HepG2 (cell line): ENCODE data around the gene SPON2. TPM values are rescaled to one million over a fixed set of nuclear protein-coding genes. Genes with fewer than 3 reads are reported as not detected.

Source experiments
- HMGA1 ChIP-seq: sonication (generic); formaldehyde crosslinking; conservative IDR thresholded peaks from 2 replicates; pipeline ENCODE4 v1.4.0; 2020; ENCODE audit warnings: missing genetic modification reagents
- JARID2 ChIP-seq: sonication (generic); formaldehyde crosslinking; IDR thresholded peaks from 2 replicates; pipeline ENCODE4 v1.8.1; 2023; ENCODE audit warnings: missing genetic modification reagents, inconsistent platforms; ENCODE audit not compliant: insufficient replicate concordance
- LCORL ChIP-seq, 2 experiments: fragments of 450-650 bp in 1 of 2; sonication (generic) in 1 of 2; formaldehyde crosslinking in 1 of 2; IDR thresholded peaks; 2 replicates each; pipeline versions ENCODE4 v1.5.0 to v1.6.1; 2017 to 2020; ENCODE audit warnings: antibody characterized with exemption in 1 of 2, missing genetic modification reagents in 1 of 2
- SMYD3 ChIP-seq: sonication (generic); formaldehyde crosslinking; IDR thresholded peaks from 2 replicates; pipeline ENCODE4 v1.8.1; 2023; ENCODE audit warnings: mild to moderate bottlenecking, missing genetic modification reagents
- SP1 ChIP-seq, 2 experiments: fragments of 450-650 bp in 1 of 2; sonication (generic) in 1 of 2; formaldehyde crosslinking in 1 of 2; IDR thresholded peaks; 2 replicates each; pipeline versions ENCODE4 v1.4.0 to v1.6.1; 2016 to 2020; ENCODE audit warnings: missing genetic modification reagents in 1 of 2
- U2AF2 ChIP-seq: fragments of 200-400 bp; formaldehyde crosslinking; IDR thresholded peaks from 2 replicates; pipeline ENCODE4 v1.6.1; 2017; ENCODE audit warnings: low read depth, mild to moderate bottlenecking, low read length
- ZNF318 ChIP-seq: sonication (generic); formaldehyde crosslinking; IDR thresholded peaks from 2 replicates; pipeline ENCODE4 v1.4.0; 2020; ENCODE audit warnings: mild to moderate bottlenecking, missing genetic modification reagents
- ZNF703 ChIP-seq: sonication (generic); formaldehyde crosslinking; IDR thresholded peaks from 2 replicates; pipeline ENCODE4 v1.5.1; 2020; ENCODE audit warnings: missing genetic modification reagents, mild to moderate bottlenecking, moderate library complexity, borderline replicate concordance
- ZNF816 ChIP-seq: sonication (generic); formaldehyde crosslinking; IDR thresholded peaks from 2 replicates; pipeline ENCODE4 v1.8.0; 2022; ENCODE audit warnings: missing genetic modification reagents, mild to moderate bottlenecking, borderline replicate concordance
- polyA plus RNA-seq, 8 experiments: library from polyadenylated mRNA; depleted of rRNA in 3 of 8; stranded (reverse) in 7 of 8; unstranded in 1 of 8; fragments of >200 nt; fragmentation: Illumina TruSeq in 4 of 8; extraction: Trizol in 4 of 8; gene quantifications; 2 replicates each; pipeline versions ENCODE4 v1.2.1 to v1.2.3, GENCODE V29; 2011 to 2016; ENCODE audit warnings: low read depth in 4 of 8, missing spikeins in 1 of 8, mixed read lengths in 1 of 8; ENCODE audit not compliant: insufficient read depth in 1 of 8
- total RNA-seq, 5 experiments: library from RNA; depleted of rRNA; stranded (reverse); fragments of >200 nt; fragmentation: Illumina TruSeq; extraction: Trizol; gene quantifications; 2 replicates each; pipeline ENCODE4 v1.2.3, GENCODE V29; 2016; ENCODE audit warnings: low read depth in 1 of 5
- TF ChIP-seq, protein P1 (sequence below): sonication (generic); formaldehyde crosslinking; IDR thresholded peaks from 2 replicates; pipeline ENCODE4 v1.9.0; 2022; ENCODE audit warnings: missing genetic modification reagents, mild to moderate bottlenecking, borderline replicate concordance
- TF ChIP-seq, protein P2 (sequence below): sonication (generic); formaldehyde crosslinking; IDR thresholded peaks from 2 replicates; pipeline ENCODE4 v1.8.1; 2022; ENCODE audit warnings: low read depth, mild to moderate bottlenecking, missing genetic modification reagents
- TF ChIP-seq, protein P3 (sequence below): sonication (generic); formaldehyde crosslinking; IDR thresholded peaks from 2 replicates; pipeline ENCODE4 v1.8.0; 2022; ENCODE audit warnings: mild to moderate bottlenecking, missing genetic modification reagents; ENCODE audit not compliant: insufficient replicate concordance

The SPON2 gene
- total and polyA plus RNA-seq, 2 of the 13 experiments (the other 11 are each of a cell fraction or from before 2014, with no cell fraction given), result 17.4 to 55.2 TPM

- TF ChIP-seq, protein P1, sequence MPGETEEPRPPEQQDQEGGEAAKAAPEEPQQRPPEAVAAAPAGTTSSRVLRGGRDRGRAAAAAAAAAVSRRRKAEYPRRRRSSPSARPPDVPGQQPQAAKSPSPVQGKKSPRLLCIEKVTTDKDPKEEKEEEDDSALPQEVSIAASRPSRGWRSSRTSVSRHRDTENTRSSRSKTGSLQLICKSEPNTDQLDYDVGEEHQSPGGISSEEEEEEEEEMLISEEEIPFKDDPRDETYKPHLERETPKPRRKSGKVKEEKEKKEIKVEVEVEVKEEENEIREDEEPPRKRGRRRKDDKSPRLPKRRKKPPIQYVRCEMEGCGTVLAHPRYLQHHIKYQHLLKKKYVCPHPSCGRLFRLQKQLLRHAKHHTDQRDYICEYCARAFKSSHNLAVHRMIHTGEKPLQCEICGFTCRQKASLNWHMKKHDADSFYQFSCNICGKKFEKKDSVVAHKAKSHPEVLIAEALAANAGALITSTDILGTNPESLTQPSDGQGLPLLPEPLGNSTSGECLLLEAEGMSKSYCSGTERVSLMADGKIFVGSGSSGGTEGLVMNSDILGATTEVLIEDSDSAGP, result peak; percentile 86
- TF ChIP-seq SP1 (IDR thresholded peaks at IDR 0.05), result no peak
- peak; percentile 87 for TF ChIP-seq SP1 (CRISPR knock-in tag; IDR thresholded peaks at IDR 0.05)
- TF ChIP-seq JARID2 (CRISPR knock-in tag), result peak; percentile 69
- no peak for TF ChIP-seq LCORL (IDR thresholded peaks at IDR 0.05)
- TF ChIP-seq LCORL (CRISPR knock-in tag; IDR thresholded peaks at IDR 0.05), result peak; percentile 87
- no peak for TF ChIP-seq U2AF2
- TF ChIP-seq ZNF816 (CRISPR knock-in tag), result no peak
- TF ChIP-seq ZNF703, result no peak
- TF ChIP-seq ZNF318 (CRISPR knock-in tag), result no peak
- TF ChIP-seq, protein P2, sequence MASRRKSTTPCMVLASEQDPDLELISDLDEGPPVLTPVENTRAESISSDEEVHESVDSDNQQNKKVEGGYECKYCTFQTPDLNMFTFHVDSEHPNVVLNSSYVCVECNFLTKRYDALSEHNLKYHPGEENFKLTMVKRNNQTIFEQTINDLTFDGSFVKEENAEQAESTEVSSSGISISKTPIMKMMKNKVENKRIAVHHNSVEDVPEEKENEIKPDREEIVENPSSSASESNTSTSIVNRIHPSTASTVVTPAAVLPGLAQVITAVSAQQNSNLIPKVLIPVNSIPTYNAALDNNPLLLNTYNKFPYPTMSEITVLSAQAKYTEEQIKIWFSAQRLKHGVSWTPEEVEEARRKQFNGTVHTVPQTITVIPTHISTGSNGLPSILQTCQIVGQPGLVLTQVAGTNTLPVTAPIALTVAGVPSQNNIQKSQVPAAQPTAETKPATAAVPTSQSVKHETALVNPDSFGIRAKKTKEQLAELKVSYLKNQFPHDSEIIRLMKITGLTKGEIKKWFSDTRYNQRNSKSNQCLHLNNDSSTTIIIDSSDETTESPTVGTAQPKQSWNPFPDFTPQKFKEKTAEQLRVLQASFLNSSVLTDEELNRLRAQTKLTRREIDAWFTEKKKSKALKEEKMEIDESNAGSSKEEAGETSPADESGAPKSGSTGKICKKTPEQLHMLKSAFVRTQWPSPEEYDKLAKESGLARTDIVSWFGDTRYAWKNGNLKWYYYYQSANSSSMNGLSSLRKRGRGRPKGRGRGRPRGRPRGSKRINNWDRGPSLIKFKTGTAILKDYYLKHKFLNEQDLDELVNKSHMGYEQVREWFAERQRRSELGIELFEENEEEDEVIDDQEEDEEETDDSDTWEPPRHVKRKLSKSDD, result no peak
- TF ChIP-seq, protein P3, sequence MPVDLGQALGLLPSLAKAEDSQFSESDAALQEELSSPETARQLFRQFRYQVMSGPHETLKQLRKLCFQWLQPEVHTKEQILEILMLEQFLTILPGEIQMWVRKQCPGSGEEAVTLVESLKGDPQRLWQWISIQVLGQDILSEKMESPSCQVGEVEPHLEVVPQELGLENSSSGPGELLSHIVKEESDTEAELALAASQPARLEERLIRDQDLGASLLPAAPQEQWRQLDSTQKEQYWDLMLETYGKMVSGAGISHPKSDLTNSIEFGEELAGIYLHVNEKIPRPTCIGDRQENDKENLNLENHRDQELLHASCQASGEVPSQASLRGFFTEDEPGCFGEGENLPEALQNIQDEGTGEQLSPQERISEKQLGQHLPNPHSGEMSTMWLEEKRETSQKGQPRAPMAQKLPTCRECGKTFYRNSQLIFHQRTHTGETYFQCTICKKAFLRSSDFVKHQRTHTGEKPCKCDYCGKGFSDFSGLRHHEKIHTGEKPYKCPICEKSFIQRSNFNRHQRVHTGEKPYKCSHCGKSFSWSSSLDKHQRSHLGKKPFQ (CRISPR knock-in tag), result peak; percentile 83
- no peak for TF ChIP-seq HMGA1
- peak; percentile 73; the same call in 1 of the 2 replicates for TF ChIP-seq SMYD3 (CRISPR knock-in tag)
Measured at GRCh38 chr4:1204828-1205585, 32.6 kb upstream of the SPON2 start (continued).
